ENCODE data around the gene IPO11. TPM values are rescaled to one million over a fixed set of nuclear protein-coding genes. Genes with fewer than 3 reads are reported as not detected.

IPO11 gene
- total RNA-seq, 1 donor from 2014 or later, result 41.0 TPM

- Mint-ChIP-seq H3K4me3 (no peak overlapping the region), H3K27ac (no peak overlapping the region)
Measured at GRCh38 chr5:62486672-62487071, 74.1 kb downstream of the IPO11 start.

GRCh38 chr5:62488531-62488930 lies 76.0 kb downstream of the IPO11 start:
- Mint-ChIP-seq H3K4me3 (no peak overlapping the region), H3K27me3 (no peaks in the 10 kb centered on the region), H3K4me1 (ENCODE audit: unreplicated experiment) (no peaks in the 10 kb centered on the region), H3K9me3 (no peaks in the 10 kb centered on the region), H3K36me3 (peaks cover 20% of the 10 kb centered on the region), H3K27ac (no peak overlapping the region)
- DNase-seq (ENCODE audit: extremely low spot score, unreplicated experiment), result no peak
- TF ChIP-seq, protein P1, sequence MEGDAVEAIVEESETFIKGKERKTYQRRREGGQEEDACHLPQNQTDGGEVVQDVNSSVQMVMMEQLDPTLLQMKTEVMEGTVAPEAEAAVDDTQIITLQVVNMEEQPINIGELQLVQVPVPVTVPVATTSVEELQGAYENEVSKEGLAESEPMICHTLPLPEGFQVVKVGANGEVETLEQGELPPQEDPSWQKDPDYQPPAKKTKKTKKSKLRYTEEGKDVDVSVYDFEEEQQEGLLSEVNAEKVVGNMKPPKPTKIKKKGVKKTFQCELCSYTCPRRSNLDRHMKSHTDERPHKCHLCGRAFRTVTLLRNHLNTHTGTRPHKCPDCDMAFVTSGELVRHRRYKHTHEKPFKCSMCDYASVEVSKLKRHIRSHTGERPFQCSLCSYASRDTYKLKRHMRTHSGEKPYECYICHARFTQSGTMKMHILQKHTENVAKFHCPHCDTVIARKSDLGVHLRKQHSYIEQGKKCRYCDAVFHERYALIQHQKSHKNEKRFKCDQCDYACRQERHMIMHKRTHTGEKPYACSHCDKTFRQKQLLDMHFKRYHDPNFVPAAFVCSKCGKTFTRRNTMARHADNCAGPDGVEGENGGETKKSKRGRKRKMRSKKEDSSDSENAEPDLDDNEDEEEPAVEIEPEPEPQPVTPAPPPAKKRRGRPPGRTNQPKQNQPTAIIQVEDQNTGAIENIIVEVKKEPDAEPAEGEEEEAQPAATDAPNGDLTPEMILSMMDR (conservative IDR thresholded peaks at IDR 0.05), result no peak

More at GRCh38 chr5:62486672-62487071, 74.1 kb downstream of the IPO11 start:
- Mint-ChIP-seq H3K9me3 (no peaks in the 10 kb centered on the region), H3K27me3 (no peaks in the 10 kb centered on the region), H3K36me3 (peaks cover 22% of the 10 kb centered on the region), H3K4me1 (ENCODE audit: unreplicated experiment) (no peaks in the 10 kb centered on the region)
- no peak for DNase-seq (ENCODE audit: extremely low spot score, unreplicated experiment)
- TF ChIP-seq, protein P1 (conservative IDR thresholded peaks at IDR 0.05), result no peak

DNA sequence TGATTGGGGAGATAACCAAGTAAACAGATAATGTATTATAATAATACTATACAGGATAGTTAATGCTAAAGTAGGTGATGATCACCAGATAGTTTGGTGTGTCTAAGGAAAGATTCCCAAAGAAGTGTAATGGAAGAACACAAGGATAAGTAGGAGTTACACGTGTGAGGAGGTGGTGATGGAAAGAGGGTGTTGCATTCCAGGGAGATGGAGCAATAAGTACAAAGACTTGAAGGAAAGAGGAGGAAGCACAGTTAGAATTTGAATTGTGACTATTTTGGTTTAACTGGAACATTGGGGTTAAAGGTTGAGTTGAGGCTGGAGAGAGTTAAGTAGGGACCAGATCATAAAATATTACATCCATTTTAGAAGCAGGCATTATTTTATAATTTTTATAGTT lies 76.9 kb downstream of the IPO11 start:
- Mint-ChIP-seq H3K36me3 (peaks cover 21% of the 10 kb centered on the region), H3K4me3 (no peak overlapping the region), H3K27ac (no peak overlapping the region), H3K27me3 (no peaks in the 10 kb centered on the region), H3K4me1 (ENCODE audit: unreplicated experiment) (no peaks in the 10 kb centered on the region), H3K9me3 (no peaks in the 10 kb centered on the region)
- TF ChIP-seq, protein P1 (conservative IDR thresholded peaks at IDR 0.05), result no peak
- no peak for DNase-seq (ENCODE audit: extremely low spot score, unreplicated experiment)

GRCh38 chr5:62494772-62495171 lies 82.2 kb downstream of the IPO11 start:
- peaks cover 20% of the 10 kb centered on the region for H3K36me3 Mint-ChIP-seq
- H3K27me3 Mint-ChIP-seq, result no peaks in the 10 kb centered on the region
- no peak overlapping the region for H3K4me3 Mint-ChIP-seq
- H3K9me3 Mint-ChIP-seq, result no peaks in the 10 kb centered on the region
- no peaks in the 10 kb centered on the region for H3K4me1 Mint-ChIP-seq (ENCODE audit: unreplicated experiment)
- TF ChIP-seq, protein P1 (conservative IDR thresholded peaks at IDR 0.05), result no peak
- no peak for DNase-seq (ENCODE audit: extremely low spot score, unreplicated experiment)
- no peak overlapping the region for H3K27ac Mint-ChIP-seq

DNA sequence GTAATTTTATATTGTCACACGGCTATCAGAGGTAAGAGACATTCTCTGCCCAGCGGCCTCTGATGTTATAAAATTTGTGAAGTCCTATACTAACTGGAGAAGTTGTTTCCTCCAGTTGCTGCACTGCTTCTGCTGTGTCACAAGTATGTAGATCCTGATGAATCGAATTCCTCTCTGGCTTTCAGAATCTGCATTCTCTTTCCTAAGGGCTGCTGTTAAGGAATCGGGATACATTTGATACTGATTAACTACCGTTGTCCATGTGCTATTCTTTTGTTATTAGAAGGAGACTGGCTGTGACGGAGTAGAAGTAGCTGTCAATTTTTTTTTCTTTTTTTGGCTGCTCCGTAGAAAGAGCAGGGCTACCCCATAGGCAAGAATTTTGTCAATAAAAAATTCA lies 84.3 kb downstream of the IPO11 start:
- Mint-ChIP-seq H3K36me3 (peaks cover 19% of the 10 kb centered on the region), H3K9me3 (no peaks in the 10 kb centered on the region), H3K27ac (no peak overlapping the region), H3K4me1 (ENCODE audit: unreplicated experiment) (no peaks in the 10 kb centered on the region), H3K27me3 (no peaks in the 10 kb centered on the region), H3K4me3 (no peak overlapping the region)
- no peak for DNase-seq (ENCODE audit: extremely low spot score, unreplicated experiment)
- TF ChIP-seq, protein P1 (conservative IDR thresholded peaks at IDR 0.05), result no peak

GRCh38 chr5:62498961-62499360 lies 86.4 kb downstream of the IPO11 start:
- DNase-seq (ENCODE audit: extremely low spot score, unreplicated experiment), result no peak
- Mint-ChIP-seq H3K36me3 (peaks cover 24% of the 10 kb centered on the region), H3K9me3 (no peaks in the 10 kb centered on the region), H3K4me3 (no peak overlapping the region), H3K4me1 (ENCODE audit: unreplicated experiment) (no peaks in the 10 kb centered on the region), H3K27ac (no peak overlapping the region), H3K27me3 (no peaks in the 10 kb centered on the region)
- TF ChIP-seq, protein P1 (conservative IDR thresholded peaks at IDR 0.05), result no peak

Measured in type B pancreatic cell (in vitro differentiated cells).